ENCODE data around the gene JAM3.

GRCh38 chr11:134068829-134069425, at the start of gene JAM3:
- TF ChIP-seq YY1 (IDR thresholded peaks at IDR 0.05; ENCODE audit: low read depth) (no peak), RAD21 (IDR thresholded peaks at IDR 0.05; ENCODE audit: low read depth) (no peak), REST (IDR thresholded peaks at IDR 0.05; ENCODE audit: low read depth) (no peak), TCF12 (IDR thresholded peaks at IDR 0.05; ENCODE audit: low read depth) (no peak), EGR1 (IDR thresholded peaks at IDR 0.05) (no peak), EP300 (IDR thresholded peaks at IDR 0.05; ENCODE audit: borderline replicate concordance) (no peak), CREB1 (IDR thresholded peaks at IDR 0.05; ENCODE audit: low read depth) (no peak), CEBPB (IDR thresholded peaks at IDR 0.05) (no peak), TAF1 (IDR thresholded peaks at IDR 0.05; ENCODE audit: low read depth) (no peak), ZBTB7A (IDR thresholded peaks at IDR 0.05; ENCODE audit: low read depth) (no peak), TEAD4 (IDR thresholded peaks at IDR 0.05) (no peak), FOXM1 (IDR thresholded peaks at IDR 0.05; ENCODE audit: borderline replicate concordance, low read depth) (no peak)
- TF ChIP-seq, protein P1, sequence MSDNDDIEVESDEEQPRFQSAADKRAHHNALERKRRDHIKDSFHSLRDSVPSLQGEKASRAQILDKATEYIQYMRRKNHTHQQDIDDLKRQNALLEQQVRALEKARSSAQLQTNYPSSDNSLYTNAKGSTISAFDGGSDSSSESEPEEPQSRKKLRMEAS (IDR thresholded peaks at IDR 0.05): no peak
- TF ChIP-seq, protein P2, sequence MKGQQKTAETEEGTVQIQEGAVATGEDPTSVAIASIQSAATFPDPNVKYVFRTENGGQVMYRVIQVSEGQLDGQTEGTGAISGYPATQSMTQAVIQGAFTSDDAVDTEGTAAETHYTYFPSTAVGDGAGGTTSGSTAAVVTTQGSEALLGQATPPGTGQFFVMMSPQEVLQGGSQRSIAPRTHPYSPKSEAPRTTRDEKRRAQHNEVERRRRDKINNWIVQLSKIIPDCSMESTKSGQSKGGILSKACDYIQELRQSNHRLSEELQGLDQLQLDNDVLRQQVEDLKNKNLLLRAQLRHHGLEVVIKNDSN (IDR thresholded peaks at IDR 0.05): no peak
